GM12874 (cell line): ENCODE data around the gene SPTLC2.

Experiments used
- TF ChIP-seq, protein P1 (sequence below): IDR thresholded peaks from 2 replicates; pipeline ENCODE4 v1.5.1; 2011; ENCODE audit warnings: low read depth, mild to moderate bottlenecking, control low read depth, low read length, moderate library complexity; ENCODE audit not compliant: insufficient read depth

SPTLC2 gene

DNA sequence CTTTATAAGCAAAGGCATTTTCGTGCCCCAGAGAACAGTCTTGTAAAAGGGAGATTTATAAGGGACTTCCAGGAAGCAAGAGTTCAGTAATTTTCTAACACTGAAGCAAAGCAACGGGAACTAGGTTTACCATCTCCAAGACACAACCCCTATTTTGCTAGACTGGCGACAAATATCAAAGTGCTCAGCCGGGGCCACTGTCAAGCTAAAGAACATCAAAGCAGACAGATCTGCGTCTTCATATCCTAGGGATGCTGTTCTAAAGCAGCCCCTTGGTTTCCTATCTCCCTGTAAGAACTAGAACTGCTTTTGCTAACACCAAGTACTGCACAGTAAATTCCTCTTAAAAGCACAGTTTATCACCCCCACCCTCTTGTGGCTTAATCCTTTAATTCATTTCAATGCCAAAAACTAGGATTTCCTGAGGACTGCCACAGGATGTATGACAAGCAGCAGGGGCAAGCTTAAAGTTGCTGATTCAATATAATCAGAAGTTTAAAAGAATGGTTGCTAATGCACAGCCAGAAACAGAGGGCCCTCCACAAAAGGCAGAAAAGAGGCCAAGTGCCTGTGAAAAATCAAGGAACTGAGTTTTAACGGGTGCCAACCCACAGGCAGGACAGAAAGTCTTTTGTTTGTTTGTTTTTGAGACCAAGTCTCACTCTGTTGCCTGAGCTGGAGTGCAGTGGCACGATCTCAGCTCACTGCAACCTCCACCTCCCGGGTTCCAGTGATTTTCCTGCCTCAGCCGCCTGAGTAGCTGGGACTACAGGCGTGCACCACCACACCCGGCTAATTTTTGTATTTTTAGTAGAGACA lies 73.8 kb downstream of the SPTLC2 start:
- TF ChIP-seq, protein P1, sequence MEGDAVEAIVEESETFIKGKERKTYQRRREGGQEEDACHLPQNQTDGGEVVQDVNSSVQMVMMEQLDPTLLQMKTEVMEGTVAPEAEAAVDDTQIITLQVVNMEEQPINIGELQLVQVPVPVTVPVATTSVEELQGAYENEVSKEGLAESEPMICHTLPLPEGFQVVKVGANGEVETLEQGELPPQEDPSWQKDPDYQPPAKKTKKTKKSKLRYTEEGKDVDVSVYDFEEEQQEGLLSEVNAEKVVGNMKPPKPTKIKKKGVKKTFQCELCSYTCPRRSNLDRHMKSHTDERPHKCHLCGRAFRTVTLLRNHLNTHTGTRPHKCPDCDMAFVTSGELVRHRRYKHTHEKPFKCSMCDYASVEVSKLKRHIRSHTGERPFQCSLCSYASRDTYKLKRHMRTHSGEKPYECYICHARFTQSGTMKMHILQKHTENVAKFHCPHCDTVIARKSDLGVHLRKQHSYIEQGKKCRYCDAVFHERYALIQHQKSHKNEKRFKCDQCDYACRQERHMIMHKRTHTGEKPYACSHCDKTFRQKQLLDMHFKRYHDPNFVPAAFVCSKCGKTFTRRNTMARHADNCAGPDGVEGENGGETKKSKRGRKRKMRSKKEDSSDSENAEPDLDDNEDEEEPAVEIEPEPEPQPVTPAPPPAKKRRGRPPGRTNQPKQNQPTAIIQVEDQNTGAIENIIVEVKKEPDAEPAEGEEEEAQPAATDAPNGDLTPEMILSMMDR, result no peak

DNA sequence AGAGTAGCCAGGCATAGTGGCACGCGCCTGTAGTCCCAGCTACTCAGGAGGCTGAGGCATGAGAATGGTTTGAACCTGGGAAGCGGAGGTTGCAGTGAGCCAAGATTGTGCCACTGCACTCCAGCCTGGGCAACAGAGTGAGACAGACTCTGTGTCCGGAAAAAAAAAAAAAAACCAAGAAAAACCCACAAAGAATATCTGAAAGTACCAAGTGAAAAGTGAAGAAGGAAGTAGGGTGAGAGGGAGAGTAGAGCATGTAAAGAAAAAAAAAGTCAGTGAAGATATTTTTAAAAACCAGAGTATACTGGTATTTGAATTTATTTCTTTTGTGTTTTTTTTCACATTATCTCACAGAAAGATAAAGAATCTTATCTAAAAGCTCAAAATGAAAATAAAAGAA lies 74.5 kb downstream of the SPTLC2 start:
- TF ChIP-seq, protein P1, result no peak

DNA sequence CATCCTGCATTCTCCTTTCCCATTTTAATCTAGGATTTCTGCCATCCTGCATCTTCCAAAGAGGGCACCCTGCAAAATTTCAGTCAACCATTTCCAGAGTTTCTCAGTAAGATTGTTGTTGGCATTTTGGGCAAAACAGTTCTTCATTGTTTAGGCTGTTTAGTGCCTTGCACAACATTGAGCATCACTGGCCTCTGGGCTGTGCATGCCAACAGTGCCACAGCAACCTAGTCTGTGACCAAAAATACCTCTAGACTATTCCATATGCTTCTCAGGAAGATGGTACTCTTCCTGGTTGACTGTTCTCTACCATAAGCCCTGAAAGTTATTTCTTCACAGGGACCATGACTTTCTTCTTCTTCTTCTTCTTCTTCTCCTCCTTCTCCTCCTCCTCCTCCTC lies 85.4 kb downstream of the SPTLC2 start:
- TF ChIP-seq, protein P1, result no peak

DNA sequence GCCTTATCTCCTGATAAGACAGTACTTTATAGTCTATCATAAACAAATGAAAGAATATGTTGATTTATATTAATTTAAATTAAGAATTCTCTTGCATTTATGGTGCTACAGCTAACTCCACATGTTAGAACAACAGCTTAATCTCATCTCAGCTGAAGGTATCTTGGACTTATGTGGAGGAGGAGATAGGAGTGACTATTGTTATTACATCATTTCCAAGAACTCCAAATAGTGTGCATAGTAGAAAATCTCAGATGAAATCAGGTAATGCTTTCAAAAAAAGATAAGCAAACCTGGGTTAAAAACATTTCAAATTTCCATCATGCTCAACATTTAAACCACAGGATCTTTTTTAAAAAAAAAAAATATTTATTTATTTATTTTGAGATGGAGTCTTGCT lies 86.5 kb downstream of the SPTLC2 start:
- TF ChIP-seq, protein P1, result no peak

DNA sequence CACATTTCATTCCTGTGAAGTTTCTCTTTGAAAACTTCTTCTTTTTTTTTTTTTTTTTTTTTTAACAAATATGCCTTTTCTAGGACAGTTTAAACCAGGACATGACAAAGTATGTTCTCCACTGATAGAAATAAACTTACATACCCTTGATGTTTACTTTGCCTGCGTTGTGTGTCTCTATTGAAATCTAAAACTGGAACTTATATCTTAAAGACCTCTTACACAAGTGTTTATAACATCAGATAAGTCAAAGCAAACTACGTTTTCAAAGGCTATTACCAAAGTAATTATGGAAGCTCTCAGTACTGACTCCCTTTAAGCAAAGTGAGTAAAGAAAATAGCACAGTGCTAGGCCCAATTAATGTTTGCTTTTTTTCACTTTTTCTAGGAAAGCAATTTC lies 87.2 kb downstream of the SPTLC2 start:
- TF ChIP-seq, protein P1, result no peak

DNA sequence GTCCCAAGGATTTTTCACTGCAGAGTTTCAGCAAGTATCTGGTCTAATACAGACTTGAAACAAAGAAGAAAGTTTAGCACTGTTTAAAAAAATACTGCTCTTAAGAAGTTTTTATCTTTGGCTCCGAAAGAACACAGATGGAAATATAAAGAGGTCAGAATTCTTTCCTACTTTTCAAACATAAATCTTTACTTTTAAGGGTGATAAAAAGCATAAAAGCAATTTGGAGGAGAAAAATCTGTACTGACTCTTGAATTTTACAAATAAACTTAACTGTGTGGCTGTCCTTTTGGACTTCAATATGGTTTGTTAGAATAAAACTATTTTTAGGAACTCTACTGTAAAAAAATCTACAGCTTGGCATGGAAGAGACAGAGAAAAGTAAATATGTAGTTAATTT lies 90.2 kb downstream of the SPTLC2 start:
- TF ChIP-seq, protein P1, result no peak

DNA sequence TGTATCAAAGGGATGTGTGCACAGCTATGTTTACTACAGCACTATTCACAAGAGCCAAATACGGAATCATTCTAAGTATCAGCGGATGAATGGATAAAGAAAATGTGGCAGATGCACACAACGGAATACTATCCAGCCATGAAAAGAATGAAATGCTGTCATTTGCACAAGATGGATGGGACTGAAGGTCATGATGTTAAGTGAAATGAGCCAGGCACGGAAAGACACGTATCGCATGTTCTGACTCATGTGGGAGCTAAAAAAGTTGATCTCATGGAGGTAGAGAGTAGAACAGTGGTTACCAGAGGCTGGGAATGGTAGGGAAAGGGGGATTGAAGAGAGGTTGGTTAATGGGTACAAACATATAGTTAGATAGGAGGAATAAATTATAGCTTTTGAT lies 91.9 kb downstream of the SPTLC2 start:
- TF ChIP-seq, protein P1, result no peak
